Thyroid gland (tissue), 4 donors: ENCODE results near the gene MDH1.
"Not testable (repeated sequence)": the region's sequence is repeated elsewhere in the genome, so short reads cannot be mapped to it uniquely, and the experiment has no call there.

ENCODE experiments used
- POLR2A ChIP-seq, 2 donors: fragments of 450-650 bp; IDR thresholded peaks; one replicate each; pipeline ENCODE4 v1.6.1; 2017; ENCODE audit warnings: antibody characterized with exemption in 2 of 2, mild to moderate bottlenecking in 2 of 2, moderate library complexity in 1 of 2
- TF ChIP-seq, protein P1 (sequence below), 6 experiments: fragments of 200-600 bp in 3 of 6; fragments of 450-650 bp in 3 of 6; sonication (generic) in 3 of 6; IDR thresholded peaks; one replicate each; pipeline ENCODE4 v1.5.1; 2016 to 2019; ENCODE audit warnings: antibody characterized with exemption in 6 of 6, mild to moderate bottlenecking in 2 of 6, inconsistent platforms in 1 of 6, moderate library complexity in 1 of 6

DNA sequence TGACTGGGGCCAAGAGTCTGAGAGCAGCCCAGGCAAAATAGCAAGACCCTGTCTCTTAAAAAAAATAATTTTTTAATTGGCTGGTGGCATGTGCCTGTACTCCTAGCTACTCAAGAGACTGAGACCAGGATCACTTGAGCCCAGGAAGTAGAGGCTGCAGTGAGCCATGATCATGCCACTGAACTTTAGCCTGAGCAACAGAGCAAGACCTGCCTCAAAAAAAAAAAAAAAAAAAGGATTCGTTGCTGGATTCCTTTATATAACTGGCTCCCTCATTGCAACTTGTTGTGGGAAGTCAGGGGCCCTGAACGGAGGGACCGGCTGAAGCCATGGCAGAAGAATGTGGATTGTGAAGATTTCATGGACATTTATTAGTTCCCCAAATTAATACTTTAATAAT lies 15.7 kb upstream of the MDH1 start:
- not testable (repeated sequence) for TF ChIP-seq POLR2A (IDR thresholded peaks at IDR 0.05)
- TF ChIP-seq, protein P1, sequence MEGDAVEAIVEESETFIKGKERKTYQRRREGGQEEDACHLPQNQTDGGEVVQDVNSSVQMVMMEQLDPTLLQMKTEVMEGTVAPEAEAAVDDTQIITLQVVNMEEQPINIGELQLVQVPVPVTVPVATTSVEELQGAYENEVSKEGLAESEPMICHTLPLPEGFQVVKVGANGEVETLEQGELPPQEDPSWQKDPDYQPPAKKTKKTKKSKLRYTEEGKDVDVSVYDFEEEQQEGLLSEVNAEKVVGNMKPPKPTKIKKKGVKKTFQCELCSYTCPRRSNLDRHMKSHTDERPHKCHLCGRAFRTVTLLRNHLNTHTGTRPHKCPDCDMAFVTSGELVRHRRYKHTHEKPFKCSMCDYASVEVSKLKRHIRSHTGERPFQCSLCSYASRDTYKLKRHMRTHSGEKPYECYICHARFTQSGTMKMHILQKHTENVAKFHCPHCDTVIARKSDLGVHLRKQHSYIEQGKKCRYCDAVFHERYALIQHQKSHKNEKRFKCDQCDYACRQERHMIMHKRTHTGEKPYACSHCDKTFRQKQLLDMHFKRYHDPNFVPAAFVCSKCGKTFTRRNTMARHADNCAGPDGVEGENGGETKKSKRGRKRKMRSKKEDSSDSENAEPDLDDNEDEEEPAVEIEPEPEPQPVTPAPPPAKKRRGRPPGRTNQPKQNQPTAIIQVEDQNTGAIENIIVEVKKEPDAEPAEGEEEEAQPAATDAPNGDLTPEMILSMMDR (IDR thresholded peaks at IDR 0.05), result not testable (repeated sequence)
